GM21381 (cell line): ENCODE data around the gene HDAC4.

ENCODE experiments used
- ATAC-seq: cut with Tn5 transposase; IDR thresholded peaks from one replicate; pipeline ENCODE4 v1.9.1; 2021; ENCODE audit warnings: mild to moderate bottlenecking, moderate library complexity; ENCODE audit not compliant: unreplicated experiment

HDAC4 gene

GRCh38 chr2:239329972-239330572 lies 70.7 kb downstream of the HDAC4 start:
- no peak for ATAC-seq

DNA sequence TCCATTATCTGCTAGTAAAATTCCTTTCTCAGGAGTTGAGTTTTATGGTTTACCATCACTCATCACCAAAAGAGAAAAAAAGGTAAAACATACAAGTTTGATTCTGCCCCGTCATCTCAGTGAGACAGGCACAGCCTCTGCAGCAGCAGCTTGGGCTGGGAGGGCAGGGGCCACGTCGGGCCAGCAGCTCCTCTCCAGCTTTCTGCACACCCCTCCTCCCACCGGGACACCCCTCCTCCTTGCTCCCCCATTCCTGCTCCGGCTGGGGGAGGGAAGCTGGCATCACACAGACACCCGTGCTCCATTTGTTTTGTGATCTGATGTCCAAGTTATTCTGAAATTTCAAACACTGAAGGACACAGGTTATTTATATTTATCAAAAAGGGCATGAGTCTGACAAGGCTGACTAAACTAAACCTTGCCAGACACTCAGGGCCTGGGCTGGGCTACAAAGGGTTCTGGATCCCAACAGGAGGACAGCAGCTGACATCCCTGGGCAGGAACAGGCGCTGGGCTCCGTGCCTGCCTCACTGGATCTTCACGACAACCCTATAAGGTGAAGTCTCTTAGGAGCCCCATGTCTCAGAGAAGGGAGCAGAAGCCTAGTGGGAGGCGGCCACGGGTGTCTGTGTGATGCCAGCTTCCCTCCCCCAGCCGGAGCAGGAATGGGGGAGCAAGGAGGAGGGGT lies 71.4 kb downstream of the HDAC4 start:
- ATAC-seq = no peak

- ATAC-seq = no peak
Measured at GRCh38 chr2:239328351-239329191, 72.2 kb downstream of the HDAC4 start.

GRCh38 chr2:239327536-239328350 lies 73.1 kb downstream of the HDAC4 start:
- ATAC-seq = no peak

DNA sequence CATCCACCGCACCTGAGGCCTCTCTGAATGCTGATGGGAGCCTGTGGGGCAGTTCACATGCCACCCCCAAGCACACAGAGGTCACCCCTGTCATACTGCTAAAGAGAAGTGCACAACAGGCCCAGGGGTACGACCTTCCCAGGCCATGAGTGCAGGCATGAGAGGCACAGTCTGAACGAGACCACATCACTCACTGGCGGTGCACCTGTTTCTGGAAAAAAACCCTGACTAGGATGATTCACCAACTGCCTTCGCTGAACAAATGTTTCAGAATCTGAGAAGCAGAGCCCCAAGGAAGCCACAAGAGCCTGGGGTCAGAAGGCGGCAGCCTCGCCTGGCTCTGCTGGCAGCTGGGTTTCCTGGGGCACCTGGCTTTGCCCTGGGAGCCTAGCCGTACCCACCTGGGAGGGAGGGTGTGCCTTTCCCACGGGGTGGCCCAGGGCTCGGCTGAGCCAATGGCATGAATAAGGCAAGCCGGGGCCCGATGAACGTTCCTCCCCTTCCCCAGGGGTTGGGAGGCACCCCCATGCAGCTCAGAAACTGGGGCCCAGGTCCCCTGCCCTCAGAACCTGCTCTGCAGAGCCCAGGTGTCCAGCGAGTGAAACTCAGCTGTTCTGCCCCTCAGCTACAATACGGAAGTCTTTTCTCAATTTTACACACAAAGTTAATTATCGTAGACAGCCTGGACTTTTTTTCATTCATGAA lies 73.8 kb downstream of the HDAC4 start:
- ATAC-seq = no peak

DNA sequence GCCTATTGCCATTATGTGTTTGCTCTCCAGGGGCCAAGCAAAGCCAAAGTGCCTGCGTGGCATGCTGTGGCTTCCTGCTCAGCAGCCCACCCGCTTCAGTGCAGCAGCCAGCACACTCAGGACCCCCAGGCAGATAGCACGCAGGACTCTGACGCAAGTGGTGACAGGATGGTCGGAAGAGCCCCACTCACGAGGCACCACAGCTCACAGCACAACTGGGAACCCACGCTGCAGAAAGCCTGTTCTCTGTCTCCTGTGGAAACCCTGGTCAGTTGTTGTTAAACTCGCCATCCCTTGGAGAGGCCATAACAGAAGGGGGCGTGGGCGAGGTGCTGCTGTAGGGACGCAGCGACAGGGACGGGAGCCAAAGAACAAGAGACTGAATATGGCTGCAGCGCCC lies 76.4 kb downstream of the HDAC4 start:
- ATAC-seq = no peak

DNA sequence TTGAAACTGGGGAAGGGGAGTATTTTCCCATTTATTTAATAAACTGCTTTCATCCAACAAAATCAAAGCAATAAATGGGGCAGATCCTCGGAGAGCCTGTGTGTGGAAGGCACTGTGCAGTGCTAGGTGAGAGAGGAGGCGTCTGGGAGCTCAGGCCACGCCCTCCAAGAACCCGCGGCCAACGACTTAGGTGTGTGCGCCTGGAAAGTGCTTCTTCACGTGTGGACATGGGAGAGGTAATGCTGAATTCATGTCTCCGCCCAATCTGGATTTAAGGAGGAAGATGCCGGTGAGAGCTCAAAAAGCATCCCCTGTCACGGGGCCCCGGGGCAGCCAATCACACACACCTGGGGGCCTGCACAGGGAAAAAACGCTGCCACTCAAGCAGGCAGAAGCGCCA lies 77.4 kb downstream of the HDAC4 start:
- ATAC-seq = no peak

GRCh38 chr2:239322416-239323086 lies 78.3 kb downstream of the HDAC4 start:
- no peak for ATAC-seq

DNA sequence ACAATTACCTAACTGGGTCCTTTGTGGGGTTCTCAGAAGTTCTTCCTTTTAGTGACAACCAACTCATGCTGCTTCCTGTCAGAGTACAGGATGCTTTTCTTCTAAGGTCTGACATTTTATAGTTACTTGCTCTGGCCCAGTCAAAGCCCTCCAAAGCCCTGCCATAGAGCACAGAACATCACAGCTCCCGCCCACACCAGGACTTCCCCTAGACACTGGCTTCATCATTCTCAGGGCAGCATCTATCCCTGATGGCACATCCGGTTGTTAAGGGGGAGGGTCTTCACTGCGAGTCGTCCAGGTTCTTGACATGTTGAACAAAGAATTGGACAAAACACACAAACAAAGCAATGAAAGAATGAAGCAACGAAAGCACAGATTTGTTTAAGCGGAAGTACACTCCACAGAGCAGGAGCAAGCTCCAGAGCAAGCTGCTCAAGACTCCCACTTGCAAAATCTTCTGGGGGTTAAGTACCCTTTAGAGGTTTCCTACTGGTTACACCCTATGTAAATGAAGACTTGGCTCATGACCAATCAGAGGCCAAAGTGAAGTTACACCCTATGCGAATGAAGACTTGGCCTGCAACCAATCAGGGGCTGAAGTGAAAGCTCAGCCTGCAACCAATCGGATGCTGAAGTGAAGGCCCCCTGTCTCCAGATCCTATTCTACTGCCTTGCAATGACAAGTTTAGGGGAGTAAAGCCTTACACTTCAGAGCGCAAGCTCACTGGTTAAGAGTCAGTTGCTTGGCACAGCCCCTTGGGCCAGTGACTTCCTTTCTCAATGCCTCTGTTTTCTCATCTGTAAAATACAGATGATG lies 79.0 kb downstream of the HDAC4 start:
- no peak for ATAC-seq

DNA sequence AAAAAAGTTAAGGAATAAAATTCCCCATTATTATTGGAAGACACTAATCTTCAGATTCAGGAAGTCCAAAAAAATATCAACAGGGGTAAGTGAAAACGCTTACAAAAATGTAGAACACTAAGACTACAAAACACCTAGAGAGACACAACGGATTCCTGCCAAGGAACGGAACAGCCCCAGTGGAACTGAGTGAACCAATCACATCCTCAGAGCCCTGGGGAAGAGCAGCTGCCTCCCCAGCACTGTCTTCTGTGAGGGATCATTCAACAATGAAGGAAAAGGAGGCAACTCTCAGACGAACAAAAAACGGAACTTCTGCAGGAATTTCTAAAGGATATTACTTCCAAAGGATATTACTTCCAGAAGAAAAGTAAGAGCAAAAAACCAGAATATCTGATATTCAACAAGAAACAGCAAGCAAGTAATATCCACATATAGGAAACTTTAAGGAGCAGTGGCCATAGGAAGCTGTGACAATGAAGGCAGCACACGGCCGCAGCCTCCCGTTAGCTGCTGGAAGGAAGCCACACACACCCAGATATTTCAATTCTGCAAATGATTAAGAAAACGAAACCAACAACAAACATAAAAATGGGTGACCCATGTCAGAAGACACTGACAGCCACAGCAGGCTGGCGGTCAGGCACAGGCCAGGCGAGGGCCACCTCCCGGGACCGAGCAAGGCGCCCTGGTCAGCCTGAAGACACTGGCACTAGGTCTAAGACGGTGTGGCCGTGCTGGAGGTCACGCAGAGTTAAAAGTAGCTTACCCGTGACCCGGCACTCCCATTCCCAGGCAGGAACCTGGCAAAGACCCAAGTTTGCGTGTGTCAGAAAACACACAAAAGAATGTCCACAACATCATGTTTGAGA lies 81.8 kb downstream of the HDAC4 start:
- no peak for ATAC-seq

GRCh38 chr2:239318151-239318611 lies 82.6 kb downstream of the HDAC4 start:
- no peak for ATAC-seq

DNA sequence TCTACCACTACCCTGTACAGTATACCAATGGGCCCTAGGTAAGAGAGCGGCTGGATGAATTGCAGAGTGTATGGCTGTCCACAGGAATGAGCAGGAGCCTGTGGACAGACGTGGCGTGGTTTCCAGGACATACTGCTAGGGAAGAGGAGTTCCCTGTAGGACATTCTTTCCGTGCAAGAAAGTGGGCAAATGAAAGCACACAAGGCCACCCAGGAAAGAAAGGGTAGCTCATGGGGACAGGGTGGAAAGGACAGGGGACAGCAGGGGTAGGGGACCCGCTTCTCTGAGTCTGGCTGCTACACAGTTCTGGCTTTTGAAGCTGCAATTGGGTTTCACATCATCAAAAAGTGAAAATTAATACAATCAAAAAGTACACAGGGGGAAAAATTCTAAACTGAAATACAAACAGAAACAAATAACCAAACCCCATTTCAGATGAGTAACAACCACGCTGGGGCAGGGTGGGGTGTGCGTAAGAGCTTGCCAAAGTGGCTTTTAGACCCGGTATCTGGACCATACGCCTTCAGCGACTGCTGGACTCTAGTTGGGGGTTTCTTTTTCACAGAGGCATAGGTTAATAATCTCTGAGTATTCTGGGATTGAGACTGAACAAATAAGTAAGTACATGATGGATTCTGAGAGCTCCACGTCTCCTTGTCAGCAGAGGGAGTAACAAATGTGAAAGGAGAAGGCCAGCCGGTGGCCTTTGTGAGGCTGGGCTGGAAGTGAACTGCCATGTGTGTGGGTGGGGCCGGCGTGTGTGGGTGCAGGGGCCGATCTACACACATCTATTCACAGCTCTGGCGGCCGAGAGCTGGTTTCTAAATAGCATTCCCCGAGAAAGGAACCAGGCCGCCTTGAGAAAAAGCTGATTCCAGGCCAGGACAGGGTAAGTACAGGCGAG lies 84.0 kb downstream of the HDAC4 start:
- ATAC-seq = no peak

GRCh38 chr2:239315308-239315707 lies 85.5 kb downstream of the HDAC4 start:
- ATAC-seq = no peak

- ATAC-seq = no peak
Measured at GRCh38 chr2:239313776-239314175, 87.0 kb downstream of the HDAC4 start.

DNA sequence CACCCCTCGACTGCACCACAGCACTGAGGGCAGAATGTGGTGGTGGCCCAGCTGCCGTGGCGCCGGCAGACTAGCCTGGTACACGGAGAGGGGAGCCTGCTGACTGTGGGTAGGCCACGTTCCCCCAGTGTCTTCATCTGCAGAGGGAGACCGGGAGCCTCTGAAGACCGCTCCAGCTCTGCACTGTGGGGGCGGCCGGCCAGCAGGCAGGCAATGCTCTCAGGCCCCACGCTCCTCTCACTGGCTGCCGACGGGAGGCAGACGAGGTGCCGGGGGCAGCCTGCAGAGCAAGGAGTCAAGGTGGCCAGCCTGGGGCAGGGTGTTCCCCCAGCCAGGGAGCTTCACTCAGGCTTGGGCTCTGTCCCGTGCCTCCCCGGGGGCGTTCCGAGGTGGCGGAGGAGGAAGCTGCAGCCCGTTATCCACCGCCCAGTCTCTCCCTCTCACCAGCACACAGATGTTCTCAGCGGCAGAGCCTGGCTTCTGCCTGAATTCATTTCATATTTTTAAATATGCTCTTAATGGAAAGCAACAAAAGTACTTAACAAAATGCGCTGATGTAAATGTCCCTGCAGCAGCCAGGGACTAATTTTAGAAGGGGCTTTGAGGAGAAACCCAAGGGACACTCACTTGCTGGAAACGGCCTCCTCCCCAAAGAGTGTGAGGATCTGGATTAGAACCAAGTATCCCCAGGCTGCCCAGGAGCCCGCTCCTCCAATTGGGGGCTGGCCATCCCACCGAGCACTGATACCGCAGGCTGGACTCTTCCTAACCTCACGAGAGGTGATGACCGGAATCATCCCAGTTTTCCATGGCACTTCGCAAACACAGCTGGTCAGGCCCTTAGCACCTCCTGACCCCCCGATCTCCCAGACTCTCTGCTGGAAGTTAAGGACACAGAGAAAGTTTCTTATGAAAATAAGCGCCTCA lies 87.8 kb downstream of the HDAC4 start:
- ATAC-seq = no peak

- ATAC-seq = no peak
Measured at GRCh38 chr2:239312081-239312511, 88.7 kb downstream of the HDAC4 start.
